HG02571 (cell line): ENCODE results near the gene MAP4K4.

Source experiments
- ATAC-seq: cut with Tn5 transposase; IDR thresholded peaks from one replicate; pipeline ENCODE4 v1.9.1; 2021; ENCODE audit warnings: mild to moderate bottlenecking, moderate library complexity; ENCODE audit not compliant: unreplicated experiment

The MAP4K4 gene

DNA sequence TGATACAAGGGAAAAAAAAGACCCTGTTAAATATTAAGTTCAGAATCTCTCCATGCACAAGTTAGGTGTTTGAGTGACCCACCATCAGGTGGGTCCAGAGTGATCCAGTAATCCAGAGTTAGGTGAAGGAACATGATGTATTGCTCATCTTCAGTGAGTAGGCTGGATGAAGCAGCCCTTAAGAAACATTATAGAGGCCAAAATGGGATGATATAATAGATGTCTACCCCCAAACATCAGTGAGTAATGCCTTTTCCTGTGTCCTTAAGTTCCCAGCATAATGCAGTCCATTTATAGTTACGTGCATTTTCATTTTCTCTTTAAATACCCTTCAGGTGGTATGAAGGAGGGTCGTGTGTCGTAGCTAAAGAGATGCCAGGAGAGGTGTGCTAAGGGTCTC is 89.6 kb downstream of the MAP4K4 start:
- ATAC-seq = no peak

DNA sequence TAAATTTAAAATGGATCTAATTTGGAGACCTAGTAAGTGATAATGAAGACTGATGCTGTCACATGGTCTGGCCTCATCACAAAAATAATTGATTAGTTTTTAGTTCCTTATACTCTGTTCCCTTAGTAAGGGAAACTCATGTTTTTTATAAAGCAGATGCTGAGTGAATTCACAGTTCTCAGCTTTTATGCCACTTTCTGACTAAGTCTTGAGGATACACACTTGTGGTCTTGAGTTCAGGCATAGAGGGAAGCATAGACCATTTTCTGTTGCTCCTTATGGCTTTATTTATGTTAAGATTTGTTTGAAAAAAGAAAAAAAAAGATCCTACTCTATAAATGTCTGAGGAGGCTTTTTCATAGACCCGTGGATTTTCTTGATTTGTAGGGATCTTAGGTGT is 91.1 kb downstream of the MAP4K4 start:
- ATAC-seq = no peak

DNA sequence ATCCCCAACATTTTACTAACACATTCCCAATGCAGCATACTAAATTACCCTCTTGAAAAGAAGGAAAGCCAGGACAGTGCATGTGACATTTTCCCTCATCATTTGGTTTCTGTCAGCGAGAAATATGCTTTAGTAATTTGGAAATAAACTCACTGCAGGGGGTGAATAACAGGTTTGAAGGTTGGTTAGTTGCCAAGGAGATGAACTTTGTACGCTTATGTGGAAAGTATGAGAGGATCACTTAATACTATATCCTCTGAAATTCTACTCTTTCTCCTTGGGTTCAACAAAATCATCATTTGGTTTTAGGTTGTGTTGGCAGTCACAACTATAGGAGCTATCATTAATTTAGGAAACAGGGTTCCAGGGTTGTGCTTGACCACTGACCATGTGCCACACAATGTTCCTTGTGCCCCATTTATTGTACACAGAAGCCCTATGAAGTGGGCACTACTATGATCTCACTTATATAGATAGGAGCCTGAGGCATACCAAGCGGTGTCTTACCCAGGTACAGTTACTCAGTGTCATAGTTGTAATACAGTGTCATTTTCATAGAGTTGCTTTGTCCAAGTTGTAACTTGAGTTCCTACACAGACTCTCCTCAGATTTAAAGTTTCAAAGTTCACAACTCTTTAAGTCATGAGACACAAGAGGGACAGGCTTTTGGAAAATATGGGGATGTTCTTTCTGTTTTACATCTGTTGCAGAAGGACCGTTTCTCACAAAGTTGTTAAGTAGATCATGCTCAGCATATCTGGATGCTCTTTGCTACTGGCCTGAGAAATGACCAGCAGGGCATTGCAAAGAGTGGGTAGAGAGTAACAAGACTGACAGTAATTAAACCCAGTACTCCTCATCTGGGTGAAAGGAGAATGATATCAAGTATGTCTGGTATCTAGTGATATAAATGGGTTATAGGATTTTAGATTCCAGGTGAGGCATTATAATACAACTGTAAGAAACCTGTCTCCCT is 91.8 kb downstream of the MAP4K4 start:
- ATAC-seq = no peak

DNA sequence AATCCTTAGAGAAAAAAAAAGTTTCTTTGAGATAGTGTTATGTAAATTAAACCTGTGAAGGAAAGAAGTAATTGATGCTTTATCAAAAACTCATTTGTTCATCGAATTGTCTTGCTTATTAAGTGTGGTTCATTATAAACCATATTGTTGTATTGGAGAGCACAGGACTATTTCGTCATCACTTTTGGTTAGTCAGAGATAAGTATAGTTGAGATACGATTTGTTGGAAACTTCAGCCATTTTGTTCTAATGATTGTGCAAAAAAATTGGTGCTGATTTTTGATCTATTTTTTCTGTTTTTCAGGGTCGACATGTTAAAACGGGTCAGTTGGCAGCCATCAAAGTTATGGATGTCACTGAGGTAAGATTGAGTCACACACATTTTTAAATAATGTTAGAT is 92.9 kb downstream of the MAP4K4 start:
- ATAC-seq = no peak

DNA sequence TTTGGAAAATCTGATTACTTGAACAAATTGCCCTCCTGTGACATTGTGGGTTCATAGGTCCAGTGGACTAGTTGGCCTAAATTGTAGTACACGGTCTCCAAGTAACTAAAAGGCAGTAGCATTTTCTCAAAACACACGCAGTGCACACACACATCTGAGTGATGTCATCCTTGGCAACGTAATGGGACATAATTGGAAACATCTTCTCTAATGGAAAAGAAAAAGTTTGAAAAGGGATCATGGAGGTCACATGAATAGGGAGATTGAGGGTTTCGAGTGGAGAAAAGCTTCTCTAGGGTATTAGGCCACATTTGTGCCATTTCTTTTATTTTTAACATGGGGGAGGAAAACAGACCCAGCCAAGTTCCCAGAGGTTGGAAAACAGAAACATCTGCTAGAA is 93.3 kb downstream of the MAP4K4 start:
- no peak for ATAC-seq

DNA sequence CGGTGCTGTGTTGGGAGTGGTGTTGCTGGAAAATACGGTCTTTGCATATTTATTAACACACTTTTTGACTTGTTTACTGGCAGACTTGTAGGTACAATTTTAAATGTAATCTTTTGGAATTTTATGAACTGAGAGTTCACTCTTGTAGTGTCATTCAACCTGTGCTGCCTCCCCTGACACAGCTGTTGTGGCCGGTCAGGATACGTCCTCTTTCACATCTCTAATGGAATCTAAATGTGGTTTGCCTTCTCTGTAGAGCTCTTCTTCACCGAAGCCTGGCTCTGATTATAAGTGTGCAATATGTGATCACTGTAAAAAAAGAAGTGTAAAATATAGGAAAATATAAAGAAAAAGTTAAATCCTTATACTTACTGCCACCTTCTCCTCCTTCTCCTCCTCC is 94.7 kb downstream of the MAP4K4 start:
- no peak for ATAC-seq

DNA sequence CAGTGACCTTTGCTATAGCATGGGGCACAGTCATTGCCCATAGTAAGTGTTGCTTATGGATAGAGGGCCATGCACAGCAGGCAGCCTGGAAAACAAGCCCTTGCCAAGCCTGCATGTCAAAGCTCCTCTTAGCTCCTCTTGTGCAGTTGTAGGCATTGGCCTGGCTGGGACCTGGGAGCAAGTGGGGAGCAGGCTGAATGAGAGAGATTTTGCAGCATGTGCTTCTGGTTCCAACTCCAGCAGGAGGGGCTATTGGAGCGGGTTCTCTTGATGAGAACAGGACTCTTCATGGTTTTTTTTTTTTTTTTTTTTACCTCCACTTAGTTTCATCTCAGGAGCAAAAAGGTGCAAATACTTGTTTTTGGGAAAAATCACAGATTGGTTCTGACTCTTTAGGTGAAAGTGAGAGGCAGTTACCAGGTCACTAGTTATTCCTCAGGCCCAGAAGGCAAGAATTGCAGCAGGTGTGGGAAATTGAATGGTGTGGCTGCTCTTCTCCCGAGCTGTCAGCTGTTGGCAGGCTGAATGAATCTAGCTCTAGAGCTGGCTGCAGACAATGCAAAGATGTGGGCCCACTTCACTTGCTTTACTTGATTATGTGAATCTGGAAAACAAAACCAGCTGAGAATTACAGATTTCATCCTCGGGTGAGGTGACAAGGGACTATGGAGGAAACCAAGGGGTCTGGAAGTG is 95.9 kb downstream of the MAP4K4 start:
- ATAC-seq = no peak

DNA sequence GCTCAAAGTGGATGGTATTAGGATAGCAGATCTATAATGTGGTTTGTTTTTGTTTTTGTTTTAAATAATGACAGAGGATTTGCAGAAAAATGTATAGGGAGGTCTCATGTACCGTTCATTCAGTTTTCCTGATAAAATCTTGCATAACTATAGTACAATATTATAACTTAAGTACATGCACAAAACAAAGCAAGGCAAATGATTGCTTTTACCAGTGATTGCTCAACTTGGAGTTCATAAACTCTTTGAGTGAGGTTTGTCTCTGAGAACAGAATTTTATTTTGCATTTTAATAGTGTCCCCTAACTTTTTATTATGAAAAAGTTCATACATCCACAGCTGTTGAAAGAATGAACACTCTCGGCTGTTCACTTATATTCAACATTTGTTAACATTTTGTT is 96.6 kb downstream of the MAP4K4 start:
- no peak for ATAC-seq

DNA sequence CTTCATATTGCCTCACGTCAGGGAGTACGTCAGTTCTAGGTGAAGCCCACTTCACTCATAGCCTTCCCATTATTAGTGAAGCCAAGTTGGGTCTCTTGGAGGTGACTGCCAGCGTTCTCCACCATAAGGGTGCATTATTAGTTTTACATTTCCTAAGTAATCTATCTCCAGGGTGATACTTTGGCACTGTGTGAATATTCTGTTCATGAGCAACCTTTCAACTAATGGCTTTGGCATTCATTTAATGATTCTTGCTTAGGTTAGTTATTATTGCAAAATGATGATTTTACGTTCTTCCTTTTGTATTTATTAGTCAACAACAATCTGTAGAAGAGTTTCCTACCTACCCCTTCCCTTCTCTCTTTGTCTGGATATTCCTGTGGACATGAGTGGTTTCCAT is 97.5 kb downstream of the MAP4K4 start:
- ATAC-seq = no peak

DNA sequence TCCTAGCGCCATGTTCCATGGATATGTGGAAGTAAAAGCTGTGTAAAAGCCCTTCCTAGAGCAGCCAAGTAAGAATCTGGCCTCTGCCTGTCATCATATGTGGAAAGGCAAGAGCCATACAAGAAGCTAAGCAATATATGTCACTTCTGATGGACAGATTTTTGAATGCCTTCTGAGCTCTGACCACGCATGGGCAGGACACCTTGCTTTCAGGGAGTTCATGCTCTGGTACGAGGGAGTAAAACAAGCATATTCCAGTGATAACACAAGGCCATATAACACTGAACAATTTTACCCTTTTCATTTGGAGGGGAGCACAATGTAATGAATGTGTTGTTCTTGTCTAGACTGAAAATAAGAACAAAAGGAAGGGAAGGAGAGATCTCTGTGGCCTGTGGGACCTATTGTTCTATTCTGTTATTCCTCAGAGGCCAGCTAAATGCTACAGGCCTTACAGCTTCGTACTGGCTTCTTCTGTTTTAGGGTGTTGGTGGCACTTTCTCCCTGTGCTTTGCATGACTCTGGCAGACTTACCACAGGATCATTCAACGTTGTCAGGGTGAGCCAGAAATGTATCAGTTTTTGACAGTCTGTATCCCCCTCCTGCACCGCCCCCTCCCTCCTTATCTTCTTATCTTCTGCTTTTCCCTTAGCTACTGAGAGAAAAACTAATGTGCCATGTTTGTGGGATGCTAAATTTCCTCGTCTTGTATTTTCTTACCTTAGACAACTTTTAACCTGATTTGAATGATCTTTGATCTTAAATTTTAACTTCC is 99.5 kb downstream of the MAP4K4 start:
- no peak for ATAC-seq

DNA sequence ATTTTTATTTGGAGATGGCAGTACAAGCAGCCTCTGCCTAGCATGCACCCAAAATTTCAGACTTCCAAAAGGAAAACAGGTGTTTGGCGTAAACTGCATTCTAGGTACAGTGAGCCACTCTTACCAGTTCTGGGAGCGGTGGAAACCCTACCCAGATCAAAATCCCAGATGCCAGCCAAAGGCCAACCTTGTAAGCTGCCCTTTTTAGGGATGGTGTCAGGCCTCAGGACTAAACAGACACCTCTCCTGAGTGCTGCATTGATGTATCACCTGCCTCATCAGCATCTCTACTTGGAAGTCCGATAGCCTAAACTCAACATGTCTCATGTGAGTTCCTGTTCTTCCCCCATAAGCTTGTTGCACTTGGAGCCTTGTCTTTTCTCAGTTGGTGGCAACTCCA is 104.0 kb downstream of the MAP4K4 start:
- ATAC-seq = no peak

DNA sequence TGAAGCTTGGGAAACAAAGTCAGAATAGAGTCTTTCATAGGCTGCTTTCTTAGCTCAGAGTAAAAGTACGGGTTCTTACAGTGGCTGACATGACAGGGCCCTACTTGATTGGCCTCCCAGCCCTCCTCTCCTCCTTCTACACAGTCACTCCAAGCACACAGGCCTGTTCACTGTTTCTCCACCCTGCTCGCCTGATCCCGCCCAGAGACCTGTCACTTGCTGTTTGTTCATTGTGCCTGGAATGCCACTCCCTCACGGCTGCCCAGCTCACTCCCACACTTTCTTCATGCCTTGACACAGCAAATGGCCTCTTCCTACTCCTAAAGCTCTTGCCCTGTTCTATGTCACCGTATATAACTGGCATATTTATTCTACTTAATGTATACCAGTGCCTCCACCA is 104.8 kb downstream of the MAP4K4 start:
- ATAC-seq = no peak

DNA sequence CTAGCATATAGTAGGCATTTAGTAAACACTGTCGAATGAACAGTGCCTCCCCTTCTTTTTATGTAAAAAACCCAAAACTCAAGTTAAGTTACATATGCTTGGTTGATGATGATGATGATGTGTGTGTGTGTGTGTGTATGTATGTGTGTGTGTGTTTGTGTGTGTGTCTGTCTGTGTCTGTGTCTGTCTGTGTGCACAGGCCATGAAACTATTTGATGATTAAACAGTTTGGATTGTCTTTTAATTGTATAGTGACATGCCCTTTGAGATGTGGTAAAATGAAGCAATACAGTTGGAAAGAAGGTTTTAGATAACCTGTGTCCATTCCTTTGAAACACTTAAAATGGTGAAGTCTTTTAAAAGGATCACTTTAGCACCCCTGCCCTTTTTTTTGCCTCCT is 105.6 kb downstream of the MAP4K4 start:
- no peak for ATAC-seq

DNA sequence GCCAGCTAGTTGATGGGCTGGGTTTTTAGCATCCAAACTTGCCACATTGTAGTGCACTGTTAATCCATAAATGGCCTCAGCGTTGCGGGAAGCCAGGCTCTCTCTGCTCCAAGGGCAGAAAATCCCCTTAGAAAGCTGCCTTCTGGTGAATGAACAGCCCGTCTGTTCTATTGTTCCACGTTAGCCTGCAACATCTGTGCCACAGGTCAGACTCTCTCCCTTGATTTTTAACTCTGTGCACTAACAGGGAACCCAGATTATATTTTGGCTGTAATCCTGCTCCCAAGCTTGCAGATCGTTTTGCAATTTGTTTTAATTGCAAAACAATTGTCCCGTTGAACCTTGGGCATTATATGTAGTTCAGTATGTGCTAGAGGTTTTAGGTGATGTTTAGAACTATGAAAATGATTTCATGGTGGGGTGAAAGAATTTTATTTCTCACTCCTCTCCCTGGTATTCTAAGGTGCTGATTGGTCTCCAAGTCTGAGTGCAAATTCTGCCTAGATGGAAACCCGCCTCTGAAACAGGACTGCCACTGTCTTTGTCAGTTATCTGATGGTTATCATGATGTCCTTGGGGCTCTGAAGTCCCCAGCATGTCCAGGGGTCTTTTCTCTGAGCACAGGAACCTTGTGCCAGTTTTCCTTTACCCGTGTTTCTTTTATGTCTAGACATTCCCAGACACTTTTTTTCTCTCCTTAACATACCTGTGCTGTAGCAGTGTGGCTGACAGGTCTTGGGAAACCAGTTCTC is 106.6 kb downstream of the MAP4K4 start:
- ATAC-seq = no peak

DNA sequence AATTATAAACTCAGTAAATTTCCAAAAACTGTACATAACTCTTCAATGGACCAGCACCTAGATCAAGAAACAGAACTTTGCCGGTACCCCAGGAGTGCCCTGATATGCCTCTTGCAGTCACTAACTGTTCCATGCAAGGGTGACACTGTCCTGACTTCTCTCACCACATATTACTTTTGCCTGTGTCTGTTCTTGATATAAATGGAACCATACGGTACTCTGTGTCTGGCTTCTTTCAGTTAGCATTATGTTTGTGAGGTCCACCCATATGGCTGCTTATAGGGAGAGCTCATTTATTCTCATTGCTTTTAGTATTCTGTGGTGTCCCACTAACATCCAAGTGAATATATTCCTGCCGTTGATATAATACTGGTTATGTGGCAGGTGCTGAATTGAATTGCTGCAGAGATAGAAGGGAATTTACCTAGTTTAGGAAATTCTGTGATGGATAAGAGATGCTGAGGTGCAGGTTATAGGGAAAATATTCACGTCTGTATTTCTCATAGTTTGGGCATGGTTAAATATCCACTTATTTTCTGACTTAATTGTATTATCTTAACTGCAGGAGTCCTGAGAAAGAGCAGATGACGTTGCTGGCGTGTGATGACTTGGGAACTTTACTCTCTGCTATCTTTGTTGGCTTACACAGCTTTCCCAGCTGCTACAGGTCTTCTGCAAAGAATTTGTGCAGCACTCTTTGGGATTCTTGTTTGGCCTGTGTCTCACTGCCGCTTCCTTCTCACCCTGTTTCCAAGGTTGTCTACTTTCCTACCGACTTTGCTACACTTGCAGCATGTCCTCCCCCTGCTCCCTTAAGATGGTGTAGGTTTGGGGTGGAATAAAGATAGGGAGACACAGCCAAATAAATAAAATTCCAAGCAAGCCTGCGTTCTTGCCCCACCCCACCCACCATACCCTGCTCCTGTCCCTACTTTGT is 107.9 kb downstream of the MAP4K4 start:
- no peak for ATAC-seq

DNA sequence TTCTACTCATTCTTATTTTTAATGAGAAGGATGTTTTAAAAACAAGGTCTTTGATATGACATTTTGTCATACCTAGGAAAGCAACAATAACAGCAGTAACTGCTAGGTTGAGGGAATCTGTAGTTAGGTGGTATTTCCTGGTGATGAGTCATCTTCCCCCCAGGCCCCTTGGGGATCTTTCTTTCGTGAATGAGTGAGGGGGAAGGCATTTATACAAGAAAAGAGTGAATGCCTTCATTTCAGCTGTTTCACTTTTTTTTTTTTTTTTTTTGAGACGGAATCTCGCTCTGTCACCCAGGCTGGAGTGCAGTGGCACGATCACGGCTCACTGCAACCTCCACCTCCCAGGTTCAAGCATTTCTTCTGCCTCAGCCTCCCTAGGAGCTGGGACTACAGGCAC is 108.6 kb downstream of the MAP4K4 start:
- no peak for ATAC-seq

DNA sequence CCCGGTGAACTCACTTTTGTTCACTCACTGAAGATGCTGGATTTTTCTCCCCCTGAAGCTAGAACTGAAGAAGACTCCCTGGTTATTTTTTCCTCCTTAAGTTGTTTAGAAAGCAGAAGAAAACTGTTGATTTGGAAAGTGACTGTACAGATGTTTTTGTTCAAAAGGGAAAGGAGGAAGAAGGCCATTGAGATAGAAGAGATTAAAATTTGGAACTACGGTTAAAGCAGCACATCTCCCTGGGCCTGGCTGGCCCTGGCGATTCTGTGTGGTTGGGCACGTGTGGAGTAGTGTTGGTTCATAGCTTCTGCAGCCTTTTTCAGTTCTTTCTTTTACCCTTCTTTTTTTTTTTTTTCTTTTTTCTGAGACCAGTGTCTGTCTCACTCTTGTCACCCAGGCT is 109.2 kb downstream of the MAP4K4 start:
- ATAC-seq = no peak

DNA sequence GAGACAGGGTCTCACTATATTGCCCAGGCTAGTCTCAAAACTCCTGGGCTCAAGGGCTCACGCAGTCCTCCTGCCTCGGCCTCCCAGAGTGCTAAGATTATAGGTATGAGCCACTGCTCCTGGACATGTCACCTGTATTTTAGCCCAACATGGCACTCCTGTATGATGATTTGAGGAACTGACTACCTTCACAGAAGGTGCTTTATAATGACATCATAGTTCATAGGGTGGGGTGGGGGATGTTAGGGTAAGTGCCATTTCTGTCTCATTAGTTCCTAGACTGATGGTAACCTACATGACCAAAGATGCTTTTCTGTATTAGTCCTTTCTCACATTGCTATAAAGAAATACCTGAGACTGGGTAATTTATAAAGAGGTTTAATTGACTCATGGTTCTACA is 109.7 kb downstream of the MAP4K4 start:
- ATAC-seq = no peak

DNA sequence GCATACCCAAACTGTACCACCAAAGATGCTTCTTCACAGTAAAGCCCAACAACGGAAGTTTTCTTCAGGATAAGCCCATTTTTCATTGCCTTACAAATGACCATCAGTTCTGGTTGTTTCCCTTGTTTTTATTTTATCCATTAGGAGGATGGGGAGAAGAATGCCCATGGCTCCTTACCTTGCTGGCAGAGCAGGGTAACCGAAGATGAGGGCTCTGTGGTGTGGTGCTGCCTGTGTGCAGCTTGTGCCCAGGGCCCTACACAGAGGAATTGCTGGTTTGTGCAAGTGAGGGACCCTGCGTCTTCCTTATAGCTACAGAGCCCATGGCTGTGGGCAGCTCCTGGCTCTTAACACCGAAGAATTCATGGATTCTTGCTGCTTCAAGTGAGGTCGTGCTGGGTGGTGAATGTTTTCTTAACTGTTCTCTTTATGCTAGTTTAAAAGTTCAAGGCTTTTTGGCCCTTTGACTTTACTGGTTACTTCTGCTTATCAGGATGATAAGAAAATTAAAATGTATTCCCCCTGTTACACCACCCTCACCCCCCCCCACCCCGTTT is 110.6 kb downstream of the MAP4K4 start:
- ATAC-seq = no peak
